HG03135 (cell line): Measurements from ENCODE around the gene TAB2.

Source experiments
- ATAC-seq: cut with Tn5 transposase; IDR thresholded peaks from one replicate; pipeline ENCODE4 v1.9.1; 2021; ENCODE audit warnings: mild to moderate bottlenecking, moderate library complexity; ENCODE audit not compliant: unreplicated experiment

Gene TAB2

DNA sequence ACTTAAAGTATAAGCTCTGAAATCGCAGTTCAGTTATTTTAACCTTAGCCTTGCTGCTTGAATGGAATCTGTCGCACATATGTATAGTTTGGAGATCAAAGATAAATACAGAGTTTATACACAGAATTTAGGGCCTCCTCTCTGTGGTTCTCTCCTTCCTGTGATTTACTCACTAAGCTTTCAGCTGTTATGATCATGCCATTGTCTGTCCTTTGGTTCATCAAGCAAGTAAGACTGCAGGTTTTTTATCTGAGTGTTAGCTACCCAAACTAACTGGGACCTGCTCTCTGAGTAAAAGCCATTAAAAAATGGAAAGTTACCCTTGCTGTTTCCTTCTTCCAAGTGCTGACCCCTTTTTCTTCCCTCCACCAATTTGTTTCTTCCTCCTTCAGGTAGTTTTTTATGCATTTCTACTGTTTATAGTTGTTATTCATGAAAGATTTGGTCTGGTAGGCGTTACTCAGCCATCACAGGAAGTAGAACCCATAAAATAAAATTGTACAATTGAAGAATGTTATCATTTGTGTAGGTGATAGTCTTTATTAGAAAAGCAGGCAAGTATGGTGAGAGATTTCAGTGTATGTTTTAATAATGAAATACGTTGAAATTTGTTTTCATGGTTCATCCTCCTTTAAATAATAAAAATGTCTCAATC is 48.9 kb downstream of the TAB2 start:
- no peak for ATAC-seq

DNA sequence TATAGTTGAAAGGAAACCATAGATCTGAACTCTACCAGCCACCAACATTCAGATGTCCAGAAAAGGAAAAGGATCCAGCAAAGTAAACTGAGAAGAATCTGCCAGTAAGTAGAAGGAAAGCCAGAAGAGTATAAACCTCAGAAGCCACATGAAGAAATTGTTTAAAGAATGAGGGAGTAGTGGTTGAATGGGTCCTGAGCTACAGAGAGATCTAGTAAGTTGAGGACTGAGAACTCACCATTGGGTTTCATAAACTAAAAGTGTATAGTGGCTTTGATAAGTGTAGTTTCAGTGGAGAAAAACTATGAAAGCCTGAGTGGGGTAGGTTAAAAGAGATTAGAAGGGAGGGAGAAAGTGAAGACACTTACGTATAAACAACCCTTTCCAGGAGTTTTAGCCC is 50.6 kb downstream of the TAB2 start:
- no peak for ATAC-seq

DNA sequence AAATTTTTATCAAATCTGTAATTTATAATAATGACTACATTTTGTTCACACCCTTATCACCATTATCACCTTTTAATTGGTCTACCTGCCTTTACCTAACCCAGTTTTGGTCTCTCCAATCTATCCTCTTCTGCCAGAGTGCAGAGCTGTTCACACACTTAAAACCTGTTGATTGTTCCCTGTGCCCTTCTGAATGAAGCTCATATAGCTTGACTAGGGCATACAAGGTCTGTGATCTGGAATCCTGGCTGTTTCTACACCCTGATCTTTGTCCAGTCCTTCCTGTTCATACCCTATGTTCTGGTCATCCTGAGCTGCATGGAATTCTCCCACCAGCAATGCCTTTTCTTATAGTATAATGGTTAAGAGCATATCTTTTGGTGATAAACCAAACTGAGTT is 53.6 kb downstream of the TAB2 start:
- ATAC-seq, result no peak

DNA sequence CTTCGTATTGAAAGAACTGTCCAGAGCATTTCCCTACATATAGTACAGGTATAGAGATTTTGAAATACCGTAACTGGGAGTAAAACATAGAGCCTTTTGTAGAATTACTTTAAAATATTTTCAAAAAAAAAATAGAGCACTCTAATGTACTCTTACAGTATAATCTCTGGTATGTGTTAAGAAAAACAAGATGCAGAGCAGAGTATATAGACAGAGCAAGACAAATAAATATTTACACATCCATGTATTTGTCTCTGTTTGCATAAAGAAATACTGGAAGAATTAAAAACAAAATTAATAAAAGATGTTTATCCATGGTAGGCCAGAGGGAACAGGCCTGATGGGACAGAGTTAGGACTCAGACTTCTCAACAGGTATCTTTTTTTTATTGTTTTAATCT is 54.5 kb downstream of the TAB2 start:
- ATAC-seq, result no peak

DNA sequence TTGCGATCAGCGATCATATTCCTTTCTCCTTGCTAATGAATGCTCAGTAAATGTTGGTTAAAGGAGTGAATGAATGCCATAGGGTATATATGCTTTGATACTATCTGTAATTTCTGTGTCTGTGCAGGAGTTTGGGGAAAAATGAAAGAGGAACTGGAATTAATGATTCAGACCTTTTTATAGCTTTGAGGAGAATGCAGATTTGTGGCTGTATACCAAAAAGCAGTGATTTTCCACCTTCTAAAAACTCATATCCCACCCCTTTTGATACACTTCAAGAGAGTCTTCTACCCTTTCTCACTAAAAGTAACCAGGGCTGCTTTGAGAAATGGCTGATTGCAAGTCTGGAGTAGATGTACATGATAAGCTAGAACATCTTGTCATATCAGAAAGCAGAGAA is 56.0 kb downstream of the TAB2 start:
- no peak for ATAC-seq

DNA sequence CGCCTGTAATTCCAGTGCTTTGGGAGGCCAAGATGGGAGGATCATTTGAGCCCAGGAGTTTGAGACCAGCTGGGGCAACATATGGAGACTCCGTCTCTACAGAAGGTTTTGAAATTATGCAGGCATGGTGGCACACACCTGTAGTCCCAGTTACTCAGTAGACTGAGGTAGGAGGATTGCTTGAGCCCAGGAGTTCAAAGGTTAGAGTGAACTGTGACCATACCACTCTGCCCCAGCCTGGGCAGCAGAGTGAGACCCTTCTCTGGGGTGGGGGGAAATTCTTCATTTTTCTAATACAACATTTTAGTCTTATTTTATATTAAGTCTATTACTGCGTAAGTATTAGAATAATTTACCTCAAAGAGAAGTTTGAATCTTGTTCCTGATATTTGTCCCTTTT is 62.5 kb downstream of the TAB2 start:
- no peak for ATAC-seq

DNA sequence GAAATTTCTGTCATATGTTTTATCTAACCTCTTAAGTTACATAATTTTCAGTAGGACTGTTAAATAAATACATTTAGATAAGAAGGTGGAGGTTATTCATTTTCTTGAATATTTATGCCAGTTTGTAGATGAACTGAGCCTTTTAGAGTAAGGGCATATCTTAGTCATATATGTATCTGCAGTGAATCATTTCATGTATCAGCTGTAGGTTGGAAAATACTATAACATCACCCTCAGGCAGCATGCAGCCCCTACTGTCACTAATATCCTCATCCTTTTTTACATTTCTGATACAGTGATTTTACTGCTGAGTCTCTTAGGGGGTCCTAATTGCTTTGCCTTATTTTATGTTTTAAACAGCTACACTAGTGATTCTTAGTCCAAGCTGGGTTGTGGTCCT is 63.0 kb downstream of the TAB2 start:
- no peak for ATAC-seq

DNA sequence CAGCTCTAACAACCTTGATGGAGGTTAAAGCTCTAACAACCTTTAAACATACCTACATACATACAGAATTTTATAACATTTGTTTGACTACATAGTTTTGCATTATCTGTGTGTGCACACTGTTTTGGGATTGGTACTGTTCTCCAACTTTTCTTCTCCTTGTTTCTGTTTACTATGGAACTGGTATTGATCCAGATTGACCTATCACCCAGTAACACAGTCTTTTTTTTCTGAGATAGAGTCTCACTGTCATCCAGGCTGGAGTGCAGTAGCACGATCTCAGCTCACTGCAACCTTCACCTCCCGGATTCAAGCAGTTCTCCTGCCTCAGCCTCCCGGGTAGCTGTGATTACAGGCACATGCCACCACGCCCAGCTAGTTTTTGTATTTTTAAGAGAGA is 65.9 kb downstream of the TAB2 start:
- ATAC-seq, result no peak

DNA sequence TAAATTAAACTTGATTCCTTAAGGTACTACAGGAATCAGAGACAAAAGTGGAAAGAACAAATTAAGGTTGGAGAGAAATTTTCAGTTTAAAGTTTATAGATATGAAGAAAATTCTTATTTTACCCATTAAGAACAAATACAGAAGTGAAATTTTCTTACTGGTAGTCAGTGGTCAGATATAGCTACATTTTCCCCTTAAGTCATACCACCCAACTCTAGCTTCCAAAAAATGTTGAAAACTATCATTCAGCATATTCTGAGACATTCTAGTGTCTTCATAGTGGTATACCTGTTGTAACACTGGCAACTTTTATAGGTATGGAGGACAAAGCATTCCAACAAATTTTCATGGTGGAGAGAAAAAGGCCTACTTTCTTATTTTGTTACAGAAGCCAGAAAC is 67.0 kb downstream of the TAB2 start:
- no peak for ATAC-seq

DNA sequence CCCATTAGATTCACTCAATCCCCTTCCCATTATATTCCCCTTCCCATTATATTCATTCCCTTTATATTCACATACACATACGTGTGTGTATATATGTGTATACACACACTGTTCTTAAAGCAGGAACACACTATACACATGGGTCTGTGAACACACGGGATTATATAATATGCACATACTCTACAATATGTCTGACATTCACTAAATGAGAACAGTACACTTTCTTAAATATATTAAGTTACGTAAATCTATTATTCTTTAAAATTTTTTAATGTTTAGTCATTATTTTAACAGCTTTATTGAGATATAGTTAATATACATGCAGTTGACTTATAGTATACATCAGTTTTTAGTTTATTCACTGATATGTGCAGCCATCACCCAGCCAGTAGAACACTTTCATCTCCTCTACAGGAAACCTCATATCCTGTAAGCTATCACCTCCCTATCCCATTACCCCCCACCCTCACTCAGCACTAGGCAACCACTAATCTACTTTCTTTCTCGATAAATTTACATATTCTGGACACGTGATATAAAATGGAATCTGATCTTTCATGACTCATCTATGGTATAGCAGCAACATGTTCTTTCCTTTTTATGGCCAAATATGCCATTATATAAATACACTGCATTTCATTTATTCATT is 68.6 kb downstream of the TAB2 start:
- ATAC-seq, result no peak

DNA sequence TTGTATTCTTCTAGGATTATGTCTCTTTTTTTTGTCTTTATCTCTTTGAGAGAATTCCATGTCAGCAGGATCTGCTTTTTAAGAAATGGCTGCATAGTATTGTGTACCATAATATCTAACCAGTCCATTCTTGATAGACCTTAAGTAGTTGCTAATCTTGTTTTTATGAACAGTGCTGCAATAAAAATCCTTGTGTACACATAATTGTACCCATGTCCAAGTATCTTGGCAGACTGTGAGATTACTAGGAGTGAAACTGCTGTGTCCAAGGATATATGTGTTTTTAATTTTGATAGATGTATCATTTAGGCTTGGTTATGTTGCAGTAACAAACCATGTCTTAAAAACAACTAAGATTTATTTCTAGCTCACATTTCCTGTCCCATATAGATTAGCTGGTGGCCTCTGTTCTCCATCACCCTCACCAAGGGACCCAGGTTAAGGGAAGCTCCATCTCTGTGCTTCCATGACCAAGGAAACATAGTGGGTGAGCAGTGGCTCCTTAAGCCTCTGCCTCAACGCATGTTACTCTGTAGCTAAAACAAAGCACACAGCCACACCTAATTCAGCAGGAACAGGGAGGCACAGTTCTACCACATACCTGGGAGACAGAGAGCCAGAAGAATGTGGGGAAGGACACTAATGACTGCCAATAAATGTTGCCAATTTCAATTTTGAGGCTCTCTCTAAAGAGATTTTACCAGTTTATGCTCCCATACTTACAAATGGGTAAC is 70.4 kb downstream of the TAB2 start:
- ATAC-seq, result no peak

DNA sequence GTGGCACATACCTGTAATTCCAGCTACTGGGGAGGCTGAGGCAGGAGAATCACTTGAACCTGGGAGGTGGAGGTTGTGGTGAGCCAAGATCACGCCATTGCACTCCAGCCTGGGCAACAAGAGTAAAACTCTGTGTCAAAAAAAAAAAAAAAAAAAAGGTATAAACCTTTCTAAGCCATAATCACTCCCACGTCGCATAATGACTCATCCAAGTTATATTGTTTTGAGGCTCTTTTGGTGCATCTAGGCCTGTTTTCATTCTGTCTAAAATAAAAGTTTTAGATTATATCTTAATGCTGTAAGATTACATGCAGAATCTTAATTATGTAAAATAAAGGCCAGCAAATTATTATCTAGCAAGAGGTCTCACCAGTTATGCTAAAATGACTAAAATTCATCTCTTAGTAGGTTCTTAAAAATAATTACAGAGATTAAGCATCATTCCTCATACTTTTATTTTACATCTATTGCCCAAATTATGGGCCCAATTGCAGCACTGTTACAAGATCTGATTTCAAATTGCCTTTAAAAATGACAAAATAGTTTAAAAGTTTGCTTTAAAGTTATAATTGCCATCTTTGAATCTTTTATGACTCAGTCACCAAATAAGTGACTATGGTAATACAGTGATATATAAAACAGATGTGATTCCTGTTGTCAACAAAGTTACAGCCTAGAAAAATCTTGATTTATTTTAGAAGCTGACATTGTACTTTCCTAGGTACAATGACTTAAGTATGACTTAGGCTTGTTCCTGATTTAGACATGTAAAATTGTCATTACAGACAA is 72.2 kb downstream of the TAB2 start:
- no peak for ATAC-seq

DNA sequence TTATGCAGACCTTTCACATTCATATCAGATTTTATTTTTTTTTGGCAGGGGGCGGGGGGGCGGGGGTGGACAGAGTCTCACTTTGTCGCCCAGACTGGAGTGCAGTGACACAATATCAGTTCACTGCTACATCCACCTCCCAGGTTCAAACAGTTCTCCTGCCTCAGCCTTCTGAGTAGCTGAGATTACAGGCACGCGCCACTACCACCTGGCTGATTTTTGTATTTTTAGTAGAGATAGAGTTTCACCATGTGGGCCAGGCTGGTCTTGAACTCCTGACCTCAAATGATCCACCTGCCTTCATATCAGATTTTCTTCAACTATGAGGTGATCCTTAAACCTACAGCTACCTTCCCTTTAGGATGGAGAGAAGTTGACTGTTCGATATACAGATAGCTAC is 74.6 kb downstream of the TAB2 start:
- no peak for ATAC-seq

DNA sequence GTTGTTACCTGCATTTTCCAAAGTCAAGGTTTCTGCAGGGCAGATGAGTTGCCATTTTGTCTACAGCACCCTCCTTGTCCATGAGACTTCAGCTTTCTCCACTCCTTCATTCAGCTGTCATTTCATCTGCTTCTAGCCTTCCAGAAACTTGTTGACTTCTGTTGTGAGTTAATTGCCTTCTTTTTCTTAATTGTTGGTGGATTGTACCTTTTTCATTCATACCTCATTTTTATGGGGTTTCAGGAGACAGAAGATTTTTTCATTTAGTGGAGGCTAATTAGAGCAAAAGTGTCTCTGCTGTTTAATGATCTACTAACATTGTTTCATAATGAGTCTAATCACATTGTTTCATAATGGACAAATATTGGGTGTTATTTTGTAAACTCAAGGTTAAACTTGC is 75.0 kb downstream of the TAB2 start:
- no peak for ATAC-seq

DNA sequence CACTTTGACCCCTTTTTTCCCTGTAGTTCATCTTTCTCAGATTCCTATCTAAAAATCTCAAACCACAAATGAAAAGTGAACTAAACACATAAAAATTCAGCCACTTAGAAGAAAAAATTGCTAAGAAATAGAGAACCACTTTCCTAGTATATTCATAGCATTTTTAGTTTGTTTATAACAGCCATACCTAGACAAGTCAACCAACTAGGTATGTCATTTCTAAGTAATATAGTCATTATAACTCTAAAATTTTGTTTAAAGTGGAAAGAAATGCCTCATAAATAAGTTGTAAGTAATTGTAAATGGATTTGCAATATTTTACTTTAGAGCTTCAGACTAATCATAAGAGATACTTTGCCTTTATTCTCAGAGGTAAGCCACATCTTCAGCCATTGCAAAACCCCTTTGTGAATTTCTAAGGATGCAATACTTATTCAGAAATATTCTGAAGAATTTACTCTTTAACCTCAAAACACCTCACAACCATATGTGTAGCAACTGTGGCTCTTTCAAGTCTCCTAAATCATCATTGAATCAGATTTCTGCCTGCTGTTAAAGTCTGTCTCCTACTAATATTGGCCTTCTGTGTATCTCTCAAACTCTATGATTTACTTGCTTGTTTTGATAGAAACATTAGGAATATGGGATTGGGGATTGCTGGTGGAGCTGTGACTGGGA is 75.6 kb downstream of the TAB2 start:
- ATAC-seq, result no peak

DNA sequence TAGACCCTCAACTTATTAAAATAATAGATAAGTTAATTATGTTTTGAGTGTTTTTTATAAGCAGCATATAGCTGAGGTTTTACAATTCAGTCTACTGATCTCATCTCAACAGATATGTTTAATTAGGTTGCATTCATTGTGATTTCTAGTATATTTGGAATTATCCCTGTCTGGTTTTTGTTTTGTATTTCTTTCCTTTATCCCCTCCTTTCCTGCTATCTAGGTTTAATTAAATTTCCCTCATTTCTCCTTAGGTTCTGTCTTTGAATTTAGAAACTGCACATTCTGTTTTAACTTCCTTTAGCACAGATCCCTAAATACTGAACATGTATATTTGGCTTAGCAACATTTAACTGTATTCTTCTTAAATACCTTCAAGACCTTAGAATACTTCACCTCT is 77.7 kb downstream of the TAB2 start:
- no peak for ATAC-seq

DNA sequence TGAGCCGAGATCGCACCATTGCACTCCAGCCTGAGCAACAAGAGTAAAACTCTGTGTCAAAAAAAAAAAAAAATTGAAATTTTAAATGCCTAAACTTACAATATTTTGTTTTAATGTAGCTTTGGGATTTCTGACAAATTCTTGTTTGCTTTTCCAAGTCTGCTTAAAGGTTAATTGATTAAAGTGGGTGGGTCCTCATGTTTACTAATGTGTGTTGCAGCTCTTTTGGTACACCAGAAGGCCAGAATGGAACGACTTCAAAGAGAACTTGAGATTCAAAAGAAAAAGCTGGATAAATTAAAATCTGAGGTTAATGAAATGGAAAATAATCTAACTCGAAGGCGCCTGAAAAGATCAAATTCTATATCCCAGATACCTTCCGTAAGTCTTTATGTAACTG is 79.9 kb downstream of the TAB2 start:
- no peak for ATAC-seq

DNA sequence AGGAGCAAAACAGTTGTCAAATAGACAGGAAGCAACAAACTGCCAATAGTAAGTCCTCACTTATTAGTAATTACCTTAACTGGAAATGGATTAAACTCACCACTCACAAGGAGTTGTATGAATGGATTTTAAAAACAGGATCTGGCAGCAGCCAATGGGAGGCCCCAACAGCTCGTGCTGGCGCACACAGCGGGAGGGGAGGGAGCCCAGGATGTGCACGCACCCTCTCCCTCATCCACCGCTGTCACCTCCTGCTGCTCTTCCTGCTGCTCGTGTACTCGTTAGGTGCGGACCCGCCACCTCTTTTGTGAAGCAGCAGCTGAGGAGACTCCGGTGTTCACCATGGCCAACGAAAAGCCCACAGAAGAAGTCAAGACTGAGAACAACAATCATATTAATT is 82.5 kb downstream of the TAB2 start, which contains the start of gene SUMO4:
TSS of gene SUMO4 (plus strand) at position 213 of the 400 bp plus-strand sequence. CDS start at position 343, 130 bp downstream.
- ATAC-seq, result no peak

DNA sequence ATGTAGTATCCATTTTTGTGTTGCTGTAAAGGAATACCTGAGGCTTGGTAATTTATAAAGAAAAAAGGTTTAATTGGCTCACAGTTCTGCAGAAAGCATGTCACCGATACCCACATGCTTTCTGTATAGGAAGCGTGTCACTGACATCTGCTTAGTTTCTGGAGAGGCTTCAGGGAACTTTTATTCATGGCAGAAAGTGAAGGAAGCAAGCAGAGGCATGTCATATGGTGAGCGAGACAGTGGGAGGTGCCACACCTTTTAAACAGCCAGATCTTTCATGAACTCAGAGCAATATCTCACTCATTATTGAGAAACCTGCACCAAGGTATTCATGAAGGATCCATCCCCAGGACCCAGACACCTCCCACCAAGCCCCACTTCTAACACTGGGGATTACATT is 86.0 kb downstream of the TAB2 start:
- no peak for ATAC-seq

DNA sequence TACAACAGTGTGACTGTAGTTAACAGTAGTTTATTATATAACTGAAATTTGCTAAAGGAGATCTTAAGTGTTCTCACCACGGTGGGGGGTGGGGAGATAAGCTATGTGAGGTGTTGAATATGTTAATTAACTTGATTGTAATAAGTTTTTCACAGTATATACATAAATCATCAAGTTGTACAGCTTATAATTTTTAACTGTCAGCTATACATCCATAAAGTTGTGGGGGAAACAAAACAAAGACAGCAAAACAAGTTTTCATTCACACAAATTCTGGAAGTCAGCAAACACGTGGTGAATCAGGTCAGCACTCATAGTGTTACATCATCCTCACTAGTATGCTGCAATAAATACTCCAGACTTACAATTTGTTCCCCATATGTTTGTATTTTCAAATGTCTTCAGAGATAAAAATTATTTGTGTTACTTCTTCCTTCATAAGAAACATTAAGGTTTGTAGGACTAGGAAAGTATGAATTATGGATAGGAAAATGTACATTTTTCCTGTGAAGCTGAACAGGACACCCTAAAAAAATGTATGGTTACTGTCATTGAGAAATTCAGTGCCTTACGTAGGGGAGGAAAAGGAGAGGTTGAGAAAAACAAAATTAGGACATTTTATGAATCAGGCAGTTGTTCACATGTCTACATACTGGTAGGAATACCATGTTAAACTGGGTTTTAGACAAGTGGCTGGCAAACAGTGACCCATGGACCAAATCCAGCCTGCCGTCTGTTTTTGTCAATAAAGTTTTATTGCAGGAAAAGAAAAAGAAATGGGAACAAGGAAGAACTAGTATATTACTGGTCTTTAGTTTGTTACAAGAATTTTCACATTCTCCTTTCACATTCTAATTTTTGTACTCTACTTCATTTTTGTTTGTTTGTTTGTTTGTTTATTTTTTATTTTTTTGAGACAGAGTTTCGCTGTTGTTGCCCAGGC is 88.6 kb downstream of the TAB2 start:
- ATAC-seq, result no peak
